OCI-LY1 (cell line): ENCODE results near the gene PPT2.
A peak's percentile ranks its signal among the peaks of the same experiment; 100 is the strongest.
"Not testable (repeated sequence)": the region's sequence is repeated elsewhere in the genome, so short reads cannot be mapped to it uniquely, and the experiment has no call there.

Experiments
- H2AFZ ChIP-seq: fragments of 200-600 bp; sonication (generic), shearing (Covaris generic); 2 replicates; pipeline ENCODE4 v1.6.0; 2014; ENCODE audit warnings: antibody characterized with exemption, mild to moderate bottlenecking, low read length
- H3F3A ChIP-seq: fragments of 200-600 bp; sonication (generic), shearing (Covaris generic); 2 replicates; pipeline ENCODE4 v1.6.0; 2014; ENCODE audit warnings: mild to moderate bottlenecking, antibody characterized with exemption, low read length, moderate library complexity; ENCODE audit not compliant: insufficient read depth
- H3K27ac ChIP-seq: fragments of 200-600 bp; sonication (generic); 2 replicates; pipeline ENCODE4 v1.5.1; 2014; ENCODE audit warnings: low read length, mixed run types, mild to moderate bottlenecking, low read depth; ENCODE audit not compliant: poor library complexity, severe bottlenecking
- H3K27me3 ChIP-seq: fragments of 200-600 bp; sonication (generic); 2 replicates; pipeline ENCODE4 v1.6.0; 2014; ENCODE audit warnings: antibody characterized with exemption, mild to moderate bottlenecking, low read length, moderate library complexity; ENCODE audit not compliant: insufficient read depth
- H3K36me3 ChIP-seq: fragments of 200-600 bp; sonication (generic); 2 replicates; pipeline ENCODE4 v1.6.1; 2014; ENCODE audit warnings: mild to moderate bottlenecking, antibody characterized with exemption, low read length, moderate library complexity, mixed read lengths; ENCODE audit not compliant: insufficient read depth
- H3K4me1 ChIP-seq: fragments of 200-600 bp; sonication (generic); 2 replicates; pipeline ENCODE4 v1.5.1; 2014; ENCODE audit warnings: mild to moderate bottlenecking, low read length, moderate library complexity; ENCODE audit not compliant: insufficient read depth, severe bottlenecking
- H3K4me2 ChIP-seq: fragments of 200-600 bp; sonication (generic), shearing (Covaris generic); 2 replicates; pipeline ENCODE4 v1.6.1; 2014; ENCODE audit warnings: low read length
- H3K4me3 ChIP-seq: fragments of 200-600 bp; sonication (generic); 2 replicates; pipeline ENCODE4 v1.5.1; 2014; ENCODE audit warnings: low read length, low read depth, mild to moderate bottlenecking, mixed read lengths; ENCODE audit not compliant: poor library complexity, severe bottlenecking
- H3K79me2 ChIP-seq: fragments of 200-600 bp; shearing (Covaris generic); 2 replicates; pipeline ENCODE4 v1.6.1; 2016; ENCODE audit warnings: mixed run types, low read length, mixed read lengths; ENCODE audit not compliant: insufficient read depth
- H3K9ac ChIP-seq: fragments of 200-600 bp; sonication (generic), shearing (Covaris generic); 2 replicates; pipeline ENCODE4 v1.6.1; 2014; ENCODE audit warnings: mild to moderate bottlenecking, low read length, mixed read lengths
- H3K9me2 ChIP-seq: fragments of 200-600 bp; sonication (generic), shearing (Covaris generic); 2 replicates; pipeline ENCODE4 v1.6.1; 2014; ENCODE audit warnings: low read depth, mild to moderate bottlenecking, low read length, mixed read lengths
- H3K9me3 ChIP-seq: fragments of 200-600 bp; shearing (Covaris generic); 2 replicates; pipeline ENCODE4 v1.6.1; 2014; ENCODE audit warnings: low read length, mixed read lengths
- H4K20me1 ChIP-seq: fragments of 200-600 bp; sonication (generic), shearing (Covaris generic); 2 replicates; pipeline ENCODE4 v1.6.0; 2016; ENCODE audit warnings: mild to moderate bottlenecking, low read length; ENCODE audit not compliant: insufficient read depth
- EZH2 ChIP-seq: fragments of 200-600 bp; sonication (generic), shearing (Covaris generic); IDR thresholded peaks from 2 replicates; pipeline ENCODE4 v1.8.0; 2017; ENCODE audit warnings: borderline replicate concordance, mixed run types, mild to moderate bottlenecking, antibody characterized with exemption, low read length, moderate library complexity, mixed read lengths
- TF ChIP-seq, protein P1 (sequence below): fragments of 200-600 bp; sonication (generic), shearing (Covaris generic); IDR thresholded peaks from 2 replicates; pipeline ENCODE4 v1.5.1; 2017; ENCODE audit warnings: mild to moderate bottlenecking, antibody characterized with exemption, low read length, moderate library complexity, mixed read lengths

PPT2 gene

DNA sequence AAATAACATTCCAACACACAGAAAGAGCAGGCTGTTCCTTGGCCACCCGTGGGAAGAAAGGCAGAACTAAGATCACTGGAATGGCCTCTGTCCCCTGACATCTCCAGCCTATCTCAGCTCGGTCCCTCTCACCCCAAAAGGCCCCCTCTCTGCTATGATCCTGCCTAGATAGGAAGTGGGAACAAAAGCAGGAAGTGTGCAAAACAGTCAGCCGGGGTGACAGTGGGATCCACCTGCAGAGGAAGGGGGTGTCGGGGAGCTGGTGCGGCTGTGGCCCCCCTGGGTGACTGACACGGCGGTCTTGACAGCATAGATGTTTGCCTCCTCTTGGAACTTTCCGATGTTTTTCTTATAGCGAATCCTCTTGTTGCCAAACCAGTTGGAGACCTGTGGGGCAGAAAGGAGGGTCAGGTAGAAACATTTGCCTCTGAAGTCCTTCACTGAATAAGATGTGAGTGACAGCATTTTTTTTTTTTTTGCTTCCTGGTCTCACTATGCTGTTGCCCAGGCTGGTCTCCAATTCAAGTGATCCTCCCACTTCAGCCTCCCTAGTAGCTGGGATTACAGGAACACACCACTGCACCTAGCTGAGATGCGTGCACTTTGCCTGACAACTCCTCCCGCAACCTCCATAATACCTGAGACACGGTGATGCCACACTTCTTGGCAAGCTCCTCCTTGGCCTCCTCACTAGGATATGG lies 33.2 kb downstream of the PPT2 start:
- Histone ChIP-seq H3F3A (no peaks in the 10 kb centered on the region), H3K4me3 (no peak overlapping the region), H3K9me2 (no peaks in the 10 kb centered on the region), H3K4me1 (peaks cover 31% of the 10 kb centered on the region), H3K79me2 (no peaks in the 10 kb centered on the region), H3K36me3 (peaks cover 40% of the 10 kb centered on the region; the same call in 1 of the 2 replicates), H2AFZ (no peak overlapping the region), H3K9me3 (no peaks in the 10 kb centered on the region), H3K27ac (peak overlapping the region; percentile 15), H4K20me1 (no peaks in the 10 kb centered on the region), H3K9ac (no peak overlapping the region), H3K4me2 (no peak overlapping the region), H3K27me3 (no peaks in the 10 kb centered on the region)
- TF ChIP-seq, protein P1, sequence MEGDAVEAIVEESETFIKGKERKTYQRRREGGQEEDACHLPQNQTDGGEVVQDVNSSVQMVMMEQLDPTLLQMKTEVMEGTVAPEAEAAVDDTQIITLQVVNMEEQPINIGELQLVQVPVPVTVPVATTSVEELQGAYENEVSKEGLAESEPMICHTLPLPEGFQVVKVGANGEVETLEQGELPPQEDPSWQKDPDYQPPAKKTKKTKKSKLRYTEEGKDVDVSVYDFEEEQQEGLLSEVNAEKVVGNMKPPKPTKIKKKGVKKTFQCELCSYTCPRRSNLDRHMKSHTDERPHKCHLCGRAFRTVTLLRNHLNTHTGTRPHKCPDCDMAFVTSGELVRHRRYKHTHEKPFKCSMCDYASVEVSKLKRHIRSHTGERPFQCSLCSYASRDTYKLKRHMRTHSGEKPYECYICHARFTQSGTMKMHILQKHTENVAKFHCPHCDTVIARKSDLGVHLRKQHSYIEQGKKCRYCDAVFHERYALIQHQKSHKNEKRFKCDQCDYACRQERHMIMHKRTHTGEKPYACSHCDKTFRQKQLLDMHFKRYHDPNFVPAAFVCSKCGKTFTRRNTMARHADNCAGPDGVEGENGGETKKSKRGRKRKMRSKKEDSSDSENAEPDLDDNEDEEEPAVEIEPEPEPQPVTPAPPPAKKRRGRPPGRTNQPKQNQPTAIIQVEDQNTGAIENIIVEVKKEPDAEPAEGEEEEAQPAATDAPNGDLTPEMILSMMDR, result no peak
- no peak for TF ChIP-seq EZH2

DNA sequence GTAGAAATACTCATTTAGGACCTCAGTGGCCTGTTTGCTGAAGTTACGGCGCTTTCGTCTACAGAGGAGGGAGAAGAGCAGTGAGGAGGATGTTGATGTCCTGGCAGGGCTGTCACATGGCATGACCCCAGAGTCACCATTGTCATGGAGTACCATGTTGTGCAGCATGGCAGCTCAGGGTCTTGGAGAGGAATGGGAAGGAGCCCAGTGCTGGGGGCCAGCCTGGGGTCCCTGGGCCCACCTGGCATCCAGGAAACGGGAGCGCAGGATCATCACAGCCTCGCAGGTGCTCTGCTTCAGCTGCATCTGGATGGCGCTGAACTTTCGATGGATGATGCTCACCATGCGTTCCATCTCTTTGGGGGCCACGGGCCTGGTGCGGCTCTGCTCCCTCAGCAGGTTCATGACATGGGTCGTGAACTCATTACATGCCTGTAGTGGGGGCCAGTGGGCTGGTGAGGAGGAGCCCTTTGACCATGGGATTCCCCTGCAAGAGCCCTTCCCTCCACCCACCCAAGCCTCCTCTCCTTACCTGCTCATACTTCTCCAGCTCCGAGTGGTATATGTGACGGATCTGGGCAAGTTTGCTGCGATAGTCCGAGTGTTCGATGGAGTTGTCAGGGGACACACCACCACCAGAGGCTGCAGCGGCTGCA lies 33.9 kb downstream of the PPT2 start:
- not testable (repeated sequence) for H3K9ac ChIP-seq, H4K20me1 ChIP-seq, H3K9me3 ChIP-seq, H2AFZ ChIP-seq, H3K4me2 ChIP-seq, H3K27ac ChIP-seq, H3K79me2 ChIP-seq, H3K9me2 ChIP-seq, H3F3A ChIP-seq, H3K4me3 ChIP-seq, H3K27me3 ChIP-seq
- Histone ChIP-seq H3K4me1 (peaks cover 38% of the 10 kb centered on the region), H3K36me3 (peaks cover 33% of the 10 kb centered on the region; the same call in 1 of the 2 replicates)

DNA sequence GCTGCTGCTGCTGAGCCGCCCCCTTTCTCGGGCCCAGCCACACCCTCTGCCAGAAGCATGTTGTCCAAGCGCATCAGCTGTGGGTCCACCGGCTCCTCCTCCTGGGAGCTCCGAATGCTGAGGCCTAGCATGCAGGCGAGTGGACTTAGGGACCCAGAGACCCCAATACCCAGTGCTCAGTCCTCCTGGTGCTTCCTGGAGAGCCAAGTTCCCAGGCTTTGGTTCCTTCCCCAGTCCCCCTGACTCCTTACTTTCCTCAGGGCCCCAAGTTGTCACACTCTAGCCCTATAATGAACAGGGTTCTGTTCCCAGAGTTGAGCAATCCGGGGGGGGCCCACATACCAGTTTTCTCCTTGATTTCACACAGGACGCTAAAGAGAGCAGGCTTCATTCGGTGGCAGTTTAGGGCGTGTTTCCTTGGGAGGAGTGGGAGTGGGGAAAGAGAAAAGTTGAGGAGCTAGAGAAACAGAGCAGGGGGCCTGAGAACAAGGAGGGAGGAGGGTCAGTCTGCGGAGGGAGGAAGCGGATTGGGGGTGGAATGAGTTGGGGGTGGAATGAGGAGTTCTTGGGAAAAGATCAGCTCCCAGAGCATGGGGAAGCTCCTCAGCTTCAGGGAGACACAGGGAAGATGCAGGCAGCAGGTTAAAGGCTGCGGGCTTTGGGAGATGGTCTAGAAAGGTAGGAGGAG lies 34.6 kb downstream of the PPT2 start:
- Histone ChIP-seq H3K4me1 (peaks cover 41% of the 10 kb centered on the region), H3F3A (0 out of 2 replicates have a peak, but pooled peaks cover 3% of the 10 kb centered on the region), H4K20me1 (no peaks in the 10 kb centered on the region), H2AFZ (no peak overlapping the region), H3K4me2 (peak overlapping the region; percentile 86), H3K27ac (peak overlapping the region; percentile 88), H3K79me2 (no peaks in the 10 kb centered on the region), H3K9ac (peak overlapping the region; percentile 86), H3K9me3 (no peaks in the 10 kb centered on the region), H3K4me3 (peak overlapping the region; percentile 73), H3K9me2 (no peaks in the 10 kb centered on the region), H3K36me3 (peaks cover 28% of the 10 kb centered on the region; the same call in 1 of the 2 replicates), H3K27me3 (no peaks in the 10 kb centered on the region)
- no peak for TF ChIP-seq EZH2
- TF ChIP-seq, protein P1, result no peak
